Endothelial cell of umbilical vein (primary cell): Measurements from ENCODE around the gene HSCB. TPM values are rescaled to one million over a fixed set of nuclear protein-coding genes. Genes with fewer than 3 reads are reported as not detected.

Experiments used
- BruUV-seq: library from RNA; stranded (reverse); fragments of 400-500 nt; replicated peaks from 2 replicates; lab custom pipeline; 2021; lab: Mats Ljungman, UMichigan
- CTCF ChIA-PET: fragments of 300-600, 350-600 bp; sonication (Branson Sonifier 250); formaldehyde crosslinking; loops from one replicate; lab custom pipeline; 2021; ENCODE audit warnings: antibody characterized with exemption, inconsistent platforms; lab: Charles Lee
- POLR2A ChIA-PET: fragments of 300-600, 350-600 bp; sonication (Branson Sonifier 250); formaldehyde crosslinking; loops from one replicate; lab custom pipeline; 2021; ENCODE audit warnings: antibody characterized with exemption, inconsistent platforms; lab: Charles Lee
- DNase-seq: peaks from one replicate; pipeline ENCODE4 v3.0.0-alpha.2; 2011; ENCODE audit warnings: low read depth, low spot score
- FAIRE-seq: peaks from 2 replicates; lab custom pipeline; 2011; peaks lifted over from hg19 to GRCh38; lab: Jason Lieb, UNC
- H2AFZ ChIP-seq: 2 replicates; pipeline ENCODE4 v1.6.0; 2012; ENCODE audit warnings: low read depth, low read length, control low read depth, inconsistent platforms
- H3K27ac ChIP-seq: 2 replicates; pipeline ENCODE4 v1.5.1; 2011; ENCODE audit warnings: low read depth, mild to moderate bottlenecking, control low read depth, low read length, moderate library complexity; ENCODE audit not compliant: insufficient read depth
- H3K27me3 ChIP-seq, 2 experiments: 2 replicates each; pipeline versions ENCODE4 v1.6.0 to v1.6.1; 2011; ENCODE audit warnings: low read length in 2 of 2, mixed read lengths in 1 of 2; ENCODE audit not compliant: control insufficient read depth in 2 of 2, insufficient read depth in 2 of 2
- H3K36me3 ChIP-seq, 2 experiments: 2 replicates in 1 of 2; 3 replicates in 1 of 2; pipeline ENCODE4 v1.5.1; 2011; ENCODE audit warnings: low read length in 2 of 2, mild to moderate bottlenecking in 1 of 2, moderate library complexity in 1 of 2; ENCODE audit not compliant: control insufficient read depth in 2 of 2, insufficient read depth in 2 of 2; ENCODE audit errors: extremely low read depth in 1 of 2
- H3K4me1 ChIP-seq: 3 replicates; pipeline ENCODE4 v1.5.1; 2011; ENCODE audit warnings: mild to moderate bottlenecking, low read length; ENCODE audit not compliant: control insufficient read depth, insufficient read depth; ENCODE audit errors: extremely low read depth
- H3K4me2 ChIP-seq: 2 replicates; pipeline ENCODE4 v1.6.1; 2011; ENCODE audit warnings: low read length, control low read depth, mixed read lengths; ENCODE audit not compliant: insufficient read depth
- H3K4me3 ChIP-seq, 3 experiments: fragments of 200-600 bp in 1 of 3; sonication (generic), shearing (Covaris generic) in 1 of 3; replicated peaks in 1 of 3; 2 replicates each; pipeline ENCODE4 v1.5.1; 2011 to 2016; ENCODE audit warnings: control low read depth in 3 of 3, low read length in 3 of 3, mild to moderate bottlenecking in 2 of 3, inconsistent platforms in 1 of 3, low read depth in 1 of 3, moderate library complexity in 1 of 3; ENCODE audit not compliant: insufficient read depth in 1 of 3
- H3K79me2 ChIP-seq: 2 replicates; pipeline ENCODE4 v1.6.0; 2012; ENCODE audit warnings: low read length, inconsistent platforms; ENCODE audit not compliant: control insufficient read depth, insufficient read depth
- H3K9ac ChIP-seq: replicated peaks from 2 replicates; pipeline ENCODE3; 2011; ENCODE audit warnings: low read length, control low read depth; ENCODE audit not compliant: insufficient read depth; ENCODE audit errors: extremely low read depth
- H3K9me1 ChIP-seq: replicated peaks from 3 replicates; pipeline ENCODE4 v1.6.0; 2011; ENCODE audit warnings: mild to moderate bottlenecking, low read length; ENCODE audit not compliant: control insufficient read depth, insufficient read depth; ENCODE audit errors: extremely low read depth
- H3K9me3 ChIP-seq: replicated peaks from 2 replicates; pipeline ENCODE4 v1.5.1; 2012; ENCODE audit warnings: low read length, inconsistent platforms; ENCODE audit not compliant: control insufficient read depth, insufficient read depth
- H4K20me1 ChIP-seq: replicated peaks from 2 replicates; pipeline ENCODE3; 2011; ENCODE audit warnings: mild to moderate bottlenecking, low read length; ENCODE audit not compliant: control insufficient read depth, insufficient read depth; ENCODE audit errors: extremely low read depth
- EZH2 ChIP-seq: IDR thresholded peaks from 2 replicates; pipeline ENCODE4 v1.6.1; 2012; ENCODE audit warnings: borderline replicate concordance, low read depth, mild to moderate bottlenecking, moderate library complexity, low read length, inconsistent platforms; ENCODE audit not compliant: severe bottlenecking
- FOS ChIP-seq: IDR thresholded peaks from 2 replicates; pipeline ENCODE4 v1.6.1; 2011; ENCODE audit warnings: mild to moderate bottlenecking, low read length, moderate library complexity, borderline replicate concordance; ENCODE audit not compliant: insufficient read depth
- GATA2 ChIP-seq: IDR thresholded peaks from 2 replicates; pipeline ENCODE4 v1.7.0; 2011; ENCODE audit warnings: low read depth, mild to moderate bottlenecking, moderate library complexity, mixed read lengths, low read length; ENCODE audit not compliant: insufficient read length, insufficient read depth
- JUN ChIP-seq: IDR thresholded peaks from 2 replicates; pipeline ENCODE4 v1.6.1; 2011; ENCODE audit warnings: borderline replicate concordance, low read depth; ENCODE audit not compliant: insufficient read length, insufficient read depth
- MAX ChIP-seq: IDR thresholded peaks from 2 replicates; pipeline ENCODE4 v1.6.1; 2011; ENCODE audit not compliant: insufficient read depth, insufficient read length
- MYC ChIP-seq: IDR thresholded peaks from one replicate; pipeline ENCODE4 v1.6.1; 2011; ENCODE audit warnings: mild to moderate bottlenecking, low read depth, low read length
- POLR2A ChIP-seq: IDR thresholded peaks from 2 replicates; pipeline ENCODE4 v1.6.1; 2012; ENCODE audit warnings: low read depth, mild to moderate bottlenecking, control low read depth, low read length
- POLR2AphosphoS5 ChIP-seq: IDR thresholded peaks from 2 replicates; pipeline ENCODE4 v1.6.1; 2012; ENCODE audit warnings: low read depth, mild to moderate bottlenecking, control low read depth, low read length, moderate library complexity; ENCODE audit not compliant: insufficient read depth
- dilution Hi-C: fragments of 300-500 bp; cut with MboI; formaldehyde crosslinking; loops from one replicate; pipeline ENCODE4 v1.15.0; 2019; ENCODE audit warnings: low sequenced_read_pairs; ENCODE audit not compliant: extremely low pct_ligation_motif_present
- intact Hi-C: fragments of 100-400 bp; cut with micrococcal nuclease; formaldehyde crosslinking; loops from one replicate; pipeline ENCODE4 v1.10.0; 2022
- polyA plus RNA-seq, 4 experiments: library from polyadenylated mRNA; depleted of rRNA in 3 of 4; stranded (reverse) in 3 of 4; unstranded in 1 of 4; fragments of >200 nt; gene quantifications; 2 replicates each; pipeline versions ENCODE4 v1.2.1 to v1.2.3, GENCODE V29; 2011 to 2012; ENCODE audit warnings: missing spikeins in 1 of 4
- total RNA-seq: library from RNA; stranded (reverse); gene quantifications from 2 replicates; pipeline ENCODE4 v1.2.3, GENCODE V29; 2021
- TF ChIP-seq, protein P1 (sequence below), 2 donors: IDR thresholded peaks; 1 replicate in 1 of 2; 2 replicates in 1 of 2; pipeline ENCODE4 v1.5.1; 2011; ENCODE audit warnings: low read length in 2 of 2, mild to moderate bottlenecking in 2 of 2, moderate library complexity in 2 of 2, control low read depth in 1 of 2, inconsistent platforms in 1 of 2, low read depth in 1 of 2; ENCODE audit not compliant: insufficient read depth in 1 of 2; ENCODE audit errors: extremely low read depth in 1 of 2

Gene HSCB
- total and polyA plus RNA-seq, 2 donors (not counting 3 experiments of a cell fraction or from before 2014, with no cell fraction given) = 18.4 to 20.3 TPM

DNA sequence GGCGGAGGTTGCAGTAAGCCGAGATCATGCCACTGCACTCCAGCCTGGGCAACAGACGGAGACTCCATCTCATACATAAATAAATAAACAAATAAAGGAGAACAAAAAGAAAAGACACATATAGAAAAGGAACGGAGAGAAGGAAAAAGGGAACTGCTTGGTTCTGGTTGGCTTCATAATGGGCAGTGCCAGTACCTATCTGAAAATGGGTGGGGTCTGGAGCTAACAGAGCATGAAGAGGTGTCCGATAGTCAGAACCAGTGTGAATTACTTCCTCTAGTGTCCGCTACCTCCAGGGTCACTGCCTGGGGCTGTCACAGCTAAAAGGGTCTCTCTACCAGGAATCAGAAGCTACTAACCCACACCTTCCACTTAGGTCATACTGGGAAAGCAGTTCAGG lies 35.0 kb upstream of the HSCB start:
- no peak overlapping the region for H2AFZ ChIP-seq
- POLR2A ChIA-PET = no interaction called here
- H3K9me3 ChIP-seq = no peaks in the 10 kb centered on the region
- no peak for TF ChIP-seq JUN
- no peak for TF ChIP-seq MYC
- no peak overlapping the region for H3K27ac ChIP-seq
- BruUV-seq = no TSS peak
- DNase-seq (no peak), FAIRE-seq (no peak)
- H3K4me2 ChIP-seq = no peak overlapping the region
- H3K36me3 ChIP-seq = no peaks in the 10 kb centered on the region
- H4K20me1 ChIP-seq = no peaks in the 10 kb centered on the region
- dilution Hi-C loops = no loop called here
- CTCF ChIA-PET = no interaction called here
- H3K4me3 ChIP-seq = no peak overlapping the region
- H3K79me2 ChIP-seq = no peaks in the 10 kb centered on the region
- H3K9ac ChIP-seq = no peak overlapping the region
- no peaks in the 10 kb centered on the region for H3K9me1 ChIP-seq
- H3K27me3 ChIP-seq = no peaks in the 10 kb centered on the region
- H3K4me1 ChIP-seq = peaks cover 25% of the 10 kb centered on the region
- intact Hi-C loops = no loop called here

GRCh38 chr22:28710107-28710506 lies 31.7 kb upstream of the HSCB start:
- DNase-seq (no peak), FAIRE-seq (no peak)
- H3K79me2 ChIP-seq = no peaks in the 10 kb centered on the region
- H3K9ac ChIP-seq = peak overlapping the region; percentile 78
- H3K27ac ChIP-seq = peak overlapping the region; percentile 96
- H3K27me3 ChIP-seq = no peaks in the 10 kb centered on the region
- TF ChIP-seq GATA2 (no peak), FOS (no peak), MYC (no peak), JUN (no peak), EZH2 (no peak), MAX (no peak), POLR2AphosphoS5 (no peak), POLR2A (no peak)
- TF ChIP-seq, protein P1, sequence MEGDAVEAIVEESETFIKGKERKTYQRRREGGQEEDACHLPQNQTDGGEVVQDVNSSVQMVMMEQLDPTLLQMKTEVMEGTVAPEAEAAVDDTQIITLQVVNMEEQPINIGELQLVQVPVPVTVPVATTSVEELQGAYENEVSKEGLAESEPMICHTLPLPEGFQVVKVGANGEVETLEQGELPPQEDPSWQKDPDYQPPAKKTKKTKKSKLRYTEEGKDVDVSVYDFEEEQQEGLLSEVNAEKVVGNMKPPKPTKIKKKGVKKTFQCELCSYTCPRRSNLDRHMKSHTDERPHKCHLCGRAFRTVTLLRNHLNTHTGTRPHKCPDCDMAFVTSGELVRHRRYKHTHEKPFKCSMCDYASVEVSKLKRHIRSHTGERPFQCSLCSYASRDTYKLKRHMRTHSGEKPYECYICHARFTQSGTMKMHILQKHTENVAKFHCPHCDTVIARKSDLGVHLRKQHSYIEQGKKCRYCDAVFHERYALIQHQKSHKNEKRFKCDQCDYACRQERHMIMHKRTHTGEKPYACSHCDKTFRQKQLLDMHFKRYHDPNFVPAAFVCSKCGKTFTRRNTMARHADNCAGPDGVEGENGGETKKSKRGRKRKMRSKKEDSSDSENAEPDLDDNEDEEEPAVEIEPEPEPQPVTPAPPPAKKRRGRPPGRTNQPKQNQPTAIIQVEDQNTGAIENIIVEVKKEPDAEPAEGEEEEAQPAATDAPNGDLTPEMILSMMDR (IDR thresholded peaks at IDR 0.05; ENCODE audit: extremely low read depth in 1 of 2, insufficient read depth in 1 of 2, low read depth in 1 of 2, low read length in 2 of 2) = no peak
- H4K20me1 ChIP-seq = no peaks in the 10 kb centered on the region
- no peaks in the 10 kb centered on the region for H3K9me3 ChIP-seq
- peaks cover 35% of the 10 kb centered on the region for H3K4me1 ChIP-seq
- dilution Hi-C loops = no loop called here
- H2AFZ ChIP-seq = no peak overlapping the region
- TSS peak; percentile 85 for BruUV-seq
- H3K4me2 ChIP-seq = peak overlapping the region; percentile 98
- ChIA-PET POLR2A (interaction anchor here (1.1 kb wide), 1 partner anchor 90 kb away, joined by 4 read pairs; the partner anchor contains the start of gene XBP1), CTCF (interaction anchor here (0.9 to 2.1 kb wide), 6 partner anchors 21 to 536 kb away, joined by 3 to 6 read pairs (median 4); partner anchors contain the start of gene TTC28)
- H3K36me3 ChIP-seq = no peaks in the 10 kb centered on the region
- peak overlapping the region in 1 of 3 experiments; percentile 48 for H3K4me3 ChIP-seq
- intact Hi-C loops = loop anchor here (1.0 to 2.0 kb wide), 3 partner anchors 31 to 89 kb away; partner anchors contain the start of gene TTC28
- H3K9me1 ChIP-seq = no peaks in the 10 kb centered on the region
